SK-N-SH treated with all-trans-retinoic acid at 6 μM for 48 hours (cell line): ENCODE measurements around the gene CMBL.

Source experiments
- GLIS3 ChIP-seq: fragments of 250-450 bp; sonication (Bioruptor Pico); IDR thresholded peaks from 2 replicates; pipeline ENCODE4 v1.5.0; 2020; ENCODE audit warnings: mild to moderate bottlenecking, moderate library complexity
- ISL1 ChIP-seq: fragments of 250-450 bp; sonication (Bioruptor Pico); IDR thresholded peaks from 2 replicates; pipeline ENCODE4 v2.1.2; 2022; ENCODE audit warnings: mild to moderate bottlenecking, moderate library complexity
- PATZ1 ChIP-seq: fragments of 250-450 bp; sonication (Bioruptor Pico); IDR thresholded peaks from 2 replicates; pipeline ENCODE4 v1.8.0; 2020; ENCODE audit warnings: mild to moderate bottlenecking, moderate library complexity, borderline replicate concordance
- RARB ChIP-seq: fragments of 250-450 bp; sonication (Bioruptor Pico); IDR thresholded peaks from 2 replicates; pipeline ENCODE4 v1.8.0; 2021; ENCODE audit warnings: mild to moderate bottlenecking, moderate library complexity
- SNAI2 ChIP-seq: fragments of 250-450 bp; sonication (Bioruptor Pico); IDR thresholded peaks from 2 replicates; pipeline ENCODE4 v1.5.0; 2020; ENCODE audit warnings: mild to moderate bottlenecking, moderate library complexity
- ZNF565 ChIP-seq: fragments of 450-650 bp; formaldehyde crosslinking; conservative IDR thresholded peaks from 2 replicates; pipeline ENCODE4 v1.5.0; 2020; ENCODE audit warnings: low read depth, mild to moderate bottlenecking, moderate library complexity

GRCh38 chr5:10279328-10279727, 28.4 kb downstream of the CMBL start:
- no peak for TF ChIP-seq ISL1
- no peak for TF ChIP-seq RARB (CRISPR knock-in tag)
- no peak for TF ChIP-seq ZNF565
- TF ChIP-seq PATZ1 (CRISPR knock-in tag): no peak
- no peak for TF ChIP-seq GLIS3 (CRISPR knock-in tag)
- no peak for TF ChIP-seq SNAI2
